Upper lobe of left lung (tissue), 6 donors: ENCODE measurements around the gene HAVCR2. TPM values are rescaled to one million over a fixed set of nuclear protein-coding genes. Genes with fewer than 3 reads are reported as not detected.
A peak's percentile ranks its signal among the peaks of the same experiment; 100 is the strongest.

Experiments
- ATAC-seq, 2 donors: fragments of 200-7000 bp; cut with Tn5 transposase; one replicate each; pipeline ENCODE4 v1.9.1; 2022; ENCODE audit warnings: mild to moderate bottlenecking in 2 of 2, moderate library complexity in 2 of 2; ENCODE audit not compliant: low FRiP score in 2 of 2
- DNase-seq, 2 donors: peaks; one replicate each; pipeline ENCODE4 v3.0.0-alpha.2; 2019 to 2020
- H3K27ac ChIP-seq, 4 donors: fragments of 200-600 bp; sonication (generic); one replicate each; pipeline ENCODE4 v1.5.1; 2016 to 2019
- H3K27me3 ChIP-seq, 4 donors: fragments of 200-600 bp; sonication (generic); one replicate each; pipeline ENCODE4 v1.5.1; 2017 to 2019
- H3K36me3 ChIP-seq, 4 donors: fragments of 200-600 bp; sonication (generic); one replicate each; pipeline ENCODE4 v1.5.1; 2016 to 2019
- H3K4me1 ChIP-seq, 4 donors: fragments of 200-600 bp; sonication (generic); one replicate each; pipeline ENCODE4 v1.5.1; 2018 to 2019
- H3K4me3 ChIP-seq, 4 donors: fragments of 200-600 bp; sonication (generic); one replicate each; pipeline ENCODE4 v1.5.1; 2017 to 2019; ENCODE audit warnings: mild to moderate bottlenecking in 2 of 4, moderate library complexity in 1 of 4
- H3K9me3 ChIP-seq, 4 donors: fragments of 200-600 bp; sonication (generic); one replicate each; pipeline ENCODE4 v1.5.1; 2018 to 2019
- CTCF ChIP-seq, 6 experiments: fragments of 450-650 bp in 4 of 6; fragments of 200-600 bp in 2 of 6; sonication (generic) in 2 of 6; IDR thresholded peaks; one replicate each; pipeline ENCODE4 v1.5.1; 2016 to 2019; ENCODE audit warnings: antibody characterized with exemption in 6 of 6
- EP300 ChIP-seq, 4 donors: sonication (generic); formaldehyde crosslinking; IDR thresholded peaks; one replicate each; pipeline ENCODE4 v1.5.1; 2017; ENCODE audit warnings: antibody characterized with exemption in 4 of 4, control low read depth in 2 of 4
- POLR2A ChIP-seq, 4 donors: fragments of 450-650 bp; IDR thresholded peaks; one replicate each; pipeline ENCODE4 v1.5.1; 2016 to 2017; ENCODE audit warnings: antibody characterized with exemption in 4 of 4, mild to moderate bottlenecking in 2 of 4
- POLR2AphosphoS5 ChIP-seq, 2 donors: sonication (generic); formaldehyde crosslinking; IDR thresholded peaks; one replicate each; pipeline ENCODE4 v1.5.1; 2017; ENCODE audit warnings: antibody characterized with exemption in 2 of 2
- WGBS, 2 donors: methylation state at CpG; one replicate each; pipeline ENCODE4 v1.1.5; 2017 to 2018; 5-methylcytosine and 5-hydroxymethylcytosine counted together
- total RNA-seq, 6 donors: library from RNA; depleted of rRNA in 4 of 6; stranded (reverse); fragments of >200 nt in 4 of 6; gene quantifications; one replicate each; pipeline versions ENCODE4 v1.1.0 to v1.2.1, GENCODE V29; 2016 to 2021
- donor health status: DM: no; HTN: no; CAD: no; lungs with moderate emphysema.
- donor health status: DM: no; HTN: yes; CAD: no; lungs with severe emphysema.

Gene HAVCR2
- total RNA-seq, 6 donors from 2014 or later = 15.2 to 42.6 (median 38.4) TPM

GRCh38 chr5:157132281-157132612 is 23.4 kb upstream of the HAVCR2 start:
- Histone ChIP-seq H3K27ac (no peak overlapping the region), H3K27me3 (no peaks in the 10 kb centered on the region), H3K4me3 (no peak overlapping the region), H3K36me3 (peaks cover 0 to 3% (median 0%) of the 10 kb centered on the region in 4 donors), H3K9me3 (no peaks in the 10 kb centered on the region), H3K4me1 (peaks cover 0 to 4% (median 0%) of the 10 kb centered on the region in 4 donors)
- TF ChIP-seq POLR2AphosphoS5 (IDR thresholded peaks at IDR 0.05) (no peak), EP300 (IDR thresholded peaks at IDR 0.05) (no peak), POLR2A (IDR thresholded peaks at IDR 0.05) (no peak), CTCF (IDR thresholded peaks at IDR 0.05) (no peak)
- no peak for DNase-seq
- no peak for ATAC-seq
- WGBS, 2 donors = 22 to 29% methylated on average over 1 of the region's 1 CpG

GRCh38 chr5:157130925-157131324 is 22.1 kb upstream of the HAVCR2 start:
- peak in 1 of 2 donors; percentile 61 for ATAC-seq
- WGBS, 2 donors = 59 to 61% methylated on average over 7 of the region's 7 CpGs

GRCh38 chr5:157121709-157122108 is 12.9 kb upstream of the HAVCR2 start:
- Histone ChIP-seq H3K9me3 (peaks cover 0 to 4% (median 2%) of the 10 kb centered on the region in 4 donors), H3K4me1 (no peaks in the 10 kb centered on the region), H3K36me3 (no peaks in the 10 kb centered on the region), H3K4me3 (no peak overlapping the region), H3K27ac (no peak overlapping the region), H3K27me3 (no peaks in the 10 kb centered on the region)
- TF ChIP-seq POLR2AphosphoS5 (IDR thresholded peaks at IDR 0.05) = no peak
- no peak for TF ChIP-seq CTCF (IDR thresholded peaks at IDR 0.05)
- TF ChIP-seq POLR2A (IDR thresholded peaks at IDR 0.05) = no peak
- no peak for TF ChIP-seq EP300 (IDR thresholded peaks at IDR 0.05)
- ATAC-seq (no peak), DNase-seq (no peak)

More at GRCh38 chr5:157130925-157131324, 22.1 kb upstream of the HAVCR2 start:
- DNase-seq = peak in 1 of 2 donors; percentile 39
- H3K36me3 ChIP-seq = no peaks in the 10 kb centered on the region
- H3K4me1 ChIP-seq = peaks cover 0 to 4% (median 0%) of the 10 kb centered on the region in 4 donors
- H3K4me3 ChIP-seq = no peak overlapping the region
- TF ChIP-seq CTCF (IDR thresholded peaks at IDR 0.05) (no peak), POLR2AphosphoS5 (IDR thresholded peaks at IDR 0.05) (no peak), POLR2A (IDR thresholded peaks at IDR 0.05) (no peak), EP300 (IDR thresholded peaks at IDR 0.05) (no peak)
- H3K27ac ChIP-seq = no peak overlapping the region
- no peaks in the 10 kb centered on the region for H3K27me3 ChIP-seq
- no peaks in the 10 kb centered on the region for H3K9me3 ChIP-seq

GRCh38 chr5:157120102-157120501 is 11.3 kb upstream of the HAVCR2 start:
- Histone ChIP-seq H3K4me1 (no peaks in the 10 kb centered on the region), H3K36me3 (no peaks in the 10 kb centered on the region), H3K27me3 (no peaks in the 10 kb centered on the region), H3K27ac (no peak overlapping the region), H3K9me3 (peaks cover 0 to 4% (median 2%) of the 10 kb centered on the region in 4 donors), H3K4me3 (no peak overlapping the region)
- TF ChIP-seq CTCF (IDR thresholded peaks at IDR 0.05) (no peak), POLR2A (IDR thresholded peaks at IDR 0.05) (no peak), EP300 (IDR thresholded peaks at IDR 0.05) (no peak), POLR2AphosphoS5 (IDR thresholded peaks at IDR 0.05) (no peak)
- 83 to 100% methylated on average over 1 of the region's 1 CpG for WGBS, 2 donors
- DNase-seq (no peak), ATAC-seq (peak in 1 of 2 donors; percentile 11)

GRCh38 chr5:157116483-157116954 is 7.7 kb upstream of the HAVCR2 start:
- ATAC-seq (no peak), DNase-seq (no peak)
- no peak overlapping the region for H3K27ac ChIP-seq
- no peaks in the 10 kb centered on the region for H3K4me1 ChIP-seq
- TF ChIP-seq POLR2A (IDR thresholded peaks at IDR 0.05) = no peak
- no peak for TF ChIP-seq CTCF (IDR thresholded peaks at IDR 0.05)
- TF ChIP-seq POLR2AphosphoS5 (IDR thresholded peaks at IDR 0.05) = no peak
- TF ChIP-seq EP300 (IDR thresholded peaks at IDR 0.05) = no peak
- H3K9me3 ChIP-seq = peaks cover 0 to 4% (median 0%) of the 10 kb centered on the region in 4 donors
- H3K27me3 ChIP-seq = no peaks in the 10 kb centered on the region
- no peak overlapping the region for H3K4me3 ChIP-seq
- no peaks in the 10 kb centered on the region for H3K36me3 ChIP-seq
- 71 to 78% methylated on average over 6 of the region's 6 CpGs for WGBS, 2 donors
